HG03135 (cell line): Measurements from ENCODE around the gene SCGB1C2.

Source experiments
- ATAC-seq: cut with Tn5 transposase; IDR thresholded peaks from one replicate; pipeline ENCODE4 v1.9.1; 2021; ENCODE audit warnings: mild to moderate bottlenecking, moderate library complexity; ENCODE audit not compliant: unreplicated experiment

The SCGB1C2 gene

GRCh38 chr17:170130-170670, 32.8 kb downstream of the SCGB1C2 start:
- ATAC-seq = no peak

- ATAC-seq = no peak
These were observed 34.5 kb downstream of the SCGB1C2 start for GRCh38 chr17:171871-172270.

DNA sequence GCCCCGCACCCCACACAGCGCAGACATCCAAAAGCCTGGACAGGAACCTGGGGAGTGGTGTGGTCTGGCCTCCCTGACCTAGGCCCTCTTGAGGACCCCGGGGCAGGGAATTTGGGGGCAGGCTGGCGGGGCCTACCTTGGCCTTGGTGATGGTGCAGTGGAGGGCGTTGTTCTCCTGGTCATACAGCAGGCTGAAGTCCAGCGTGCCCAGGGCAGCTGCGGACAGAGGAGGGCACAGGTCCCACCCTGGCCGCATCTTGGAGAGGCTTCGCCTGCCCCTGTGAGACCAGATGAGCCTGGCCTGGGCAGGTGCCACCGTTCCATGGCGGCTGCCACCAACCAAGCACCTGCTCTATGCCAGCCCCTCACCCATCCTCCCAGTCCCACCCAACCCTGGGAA, 35.0 kb downstream of the SCGB1C2 start:
- no peak for ATAC-seq

GRCh38 chr17:173166-173911, 36.0 kb downstream of the SCGB1C2 start:
- ATAC-seq = no peak

GRCh38 chr17:177155-177554, 39.8 kb downstream of the SCGB1C2 start:
- no peak for ATAC-seq

DNA sequence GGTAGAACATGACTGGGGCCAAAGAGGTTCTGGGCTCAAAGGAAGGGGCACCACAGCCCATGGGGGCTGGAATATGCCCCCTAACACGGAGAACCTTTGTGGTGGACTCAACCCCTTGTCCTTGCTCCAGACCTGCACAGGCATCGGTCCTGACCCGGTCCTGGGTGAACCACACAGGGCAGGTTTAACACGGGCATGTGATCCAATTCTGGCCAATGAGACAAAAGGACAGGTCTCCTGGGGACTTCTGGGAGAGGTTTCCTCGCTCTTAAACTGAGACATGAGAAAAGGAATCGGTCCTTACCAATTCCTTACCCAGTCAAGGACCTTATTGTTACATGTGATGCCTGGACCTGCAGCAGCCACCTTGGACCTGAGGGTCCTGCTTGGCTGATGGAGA, 40.4 kb downstream of the SCGB1C2 start:
- no peak for ATAC-seq

- ATAC-seq = no peak
These were observed 41.1 kb downstream of the SCGB1C2 start for GRCh38 chr17:178292-179065.

GRCh38 chr17:179066-179432, 41.7 kb downstream of the SCGB1C2 start:
- no peak for ATAC-seq

DNA sequence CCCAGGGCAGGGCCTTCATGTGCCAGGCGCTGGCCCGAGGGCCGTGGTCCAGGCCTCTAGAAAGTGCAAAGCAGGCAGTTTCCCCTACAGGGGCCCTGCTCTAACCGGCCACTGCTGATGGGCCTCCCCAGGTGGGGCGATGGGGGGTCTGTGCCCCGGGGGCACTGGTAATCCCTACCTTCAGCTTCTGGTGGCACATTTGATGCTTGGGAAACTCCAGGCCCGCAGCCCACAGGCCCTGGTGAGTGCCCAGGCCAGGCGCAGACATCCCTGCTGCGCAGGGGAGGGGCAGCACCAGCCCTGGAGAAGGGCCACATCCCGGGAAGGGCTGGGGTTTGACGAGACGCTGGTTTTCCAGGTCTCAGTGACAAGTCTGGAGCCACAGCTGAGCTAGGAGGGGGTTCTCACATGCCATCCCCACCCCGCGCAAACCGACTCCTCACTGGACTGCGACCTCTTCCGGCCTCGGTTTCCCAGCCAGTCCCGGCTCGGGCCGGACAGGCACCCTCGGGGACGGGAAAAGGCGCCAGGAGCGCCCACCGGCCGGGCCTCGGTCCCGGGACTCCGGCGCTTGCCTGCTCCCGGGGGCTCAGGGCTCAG, 42.5 kb downstream of the SCGB1C2 start:
- ATAC-seq = no peak

DNA sequence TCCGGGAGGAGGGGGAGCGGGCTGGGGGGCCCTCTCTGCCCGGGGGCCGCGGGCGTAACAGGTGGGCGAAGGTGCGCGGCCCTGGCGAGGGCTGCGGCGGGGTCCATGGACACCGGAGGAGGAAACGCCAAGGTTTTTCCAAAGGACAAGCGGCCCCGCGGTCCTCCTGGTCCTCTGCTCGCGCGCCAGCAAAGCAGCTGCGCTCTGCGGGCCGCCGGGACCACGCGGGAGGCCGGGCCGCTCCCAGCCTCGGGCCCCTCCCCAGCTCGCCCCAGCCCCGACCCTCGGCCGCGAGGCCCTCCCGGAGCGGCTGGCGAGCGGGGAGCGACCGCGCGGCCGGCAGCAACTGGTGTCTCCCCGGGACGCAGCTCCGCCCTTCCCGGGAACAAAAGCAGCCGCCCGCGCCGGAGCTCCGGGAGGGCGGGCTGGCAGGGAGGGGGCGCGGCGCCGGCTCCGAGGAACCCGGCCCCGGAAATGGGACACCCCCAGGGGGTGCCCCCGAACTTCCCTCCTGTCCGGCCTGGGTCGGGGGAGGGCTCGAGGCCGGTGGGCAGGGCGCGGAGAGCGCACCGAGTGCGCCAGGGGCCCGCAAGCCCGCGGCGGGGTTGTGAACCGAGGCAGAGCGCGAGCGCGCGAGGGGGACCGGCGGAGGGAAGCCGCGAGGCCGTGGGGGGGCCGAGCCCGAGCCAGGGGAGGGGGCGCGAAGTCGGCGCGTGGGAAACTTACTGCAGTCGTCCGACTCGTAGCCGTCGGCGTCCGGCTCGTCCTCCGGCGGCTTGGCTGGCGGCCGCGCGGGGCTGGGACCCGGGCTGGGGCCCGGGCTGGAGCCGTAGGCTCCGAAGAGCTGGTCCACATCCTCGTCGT, 43.2 kb downstream of the SCGB1C2 start:
- no peak for ATAC-seq

DNA sequence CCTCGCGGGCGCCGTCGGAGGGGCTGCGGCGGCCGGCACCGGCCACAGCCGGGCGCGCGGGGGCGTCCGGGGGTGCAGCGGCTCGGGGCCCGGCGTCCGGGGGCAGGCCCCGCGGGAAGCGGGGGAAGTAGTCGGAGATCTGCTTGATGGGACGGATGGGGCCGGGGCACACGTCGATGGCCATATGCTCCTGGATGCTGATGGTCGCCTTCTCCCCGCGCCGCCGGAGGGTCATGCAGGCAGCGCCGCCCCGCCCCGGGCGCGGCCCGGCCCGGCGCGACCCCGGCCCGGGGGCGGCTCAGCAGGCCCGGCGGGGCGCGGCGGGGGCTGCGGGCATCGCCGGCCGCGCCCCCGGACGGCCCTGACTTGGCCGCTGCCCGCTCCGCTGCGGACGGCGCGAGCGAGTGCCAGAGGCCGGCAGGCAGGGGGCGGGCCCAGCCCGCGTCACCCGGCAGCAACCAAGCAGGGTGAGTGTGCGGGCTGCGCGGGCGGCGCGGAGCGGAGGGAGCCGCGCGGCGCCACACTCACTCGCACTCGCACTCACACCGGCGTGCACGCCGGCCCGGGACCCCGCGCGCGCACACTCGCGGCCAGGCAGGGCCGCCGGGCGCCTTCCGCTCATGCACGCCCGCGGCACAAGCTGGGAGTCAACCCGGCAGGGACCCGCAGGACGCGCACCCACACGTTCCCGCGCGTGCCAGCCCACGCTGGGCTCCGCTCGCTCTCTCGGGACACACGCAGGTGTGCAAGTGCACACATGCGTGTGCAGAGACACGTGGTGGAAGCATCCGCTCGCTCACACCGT, 44.1 kb downstream of the SCGB1C2 start, which contains the start of gene DOC2B:
Gene DOC2B (minus strand): TSS at position 406 of the 805 bp plus-strand sequence. CDS start 171 bp downstream, at position 235.
- no peak for ATAC-seq

DNA sequence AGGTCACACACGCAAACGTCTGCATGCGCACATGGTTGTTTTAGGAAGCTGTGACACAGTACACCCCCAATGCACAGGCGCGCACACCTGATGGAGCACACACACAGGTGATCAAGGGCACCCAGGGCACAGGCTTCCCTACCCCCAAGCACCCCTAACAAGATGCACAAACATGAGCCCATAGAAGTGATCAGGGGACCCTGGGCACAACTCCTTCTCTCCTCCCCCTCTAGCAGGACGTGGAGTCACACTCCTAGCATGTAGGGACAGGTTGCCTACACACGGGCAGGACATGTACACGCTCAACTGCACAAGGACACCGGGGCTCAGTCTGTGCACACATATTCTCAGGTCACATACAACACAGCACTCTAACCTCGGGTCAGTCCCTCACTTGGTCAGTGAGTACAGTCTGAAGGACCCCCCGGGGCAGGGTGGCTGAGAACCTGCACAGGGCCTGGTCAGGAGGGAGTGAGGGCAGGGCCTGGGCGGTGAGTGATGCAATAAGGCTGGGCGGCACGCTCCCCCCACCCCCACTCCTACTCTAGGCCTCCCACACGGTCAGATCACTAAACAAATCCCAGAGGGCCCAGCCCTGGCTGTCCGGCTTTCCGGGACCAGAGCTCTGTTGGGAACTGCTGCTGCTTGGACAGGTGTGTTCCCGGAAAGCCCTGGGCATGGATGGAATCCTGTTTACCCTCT, 44.8 kb downstream of the SCGB1C2 start:
- ATAC-seq = no peak

DNA sequence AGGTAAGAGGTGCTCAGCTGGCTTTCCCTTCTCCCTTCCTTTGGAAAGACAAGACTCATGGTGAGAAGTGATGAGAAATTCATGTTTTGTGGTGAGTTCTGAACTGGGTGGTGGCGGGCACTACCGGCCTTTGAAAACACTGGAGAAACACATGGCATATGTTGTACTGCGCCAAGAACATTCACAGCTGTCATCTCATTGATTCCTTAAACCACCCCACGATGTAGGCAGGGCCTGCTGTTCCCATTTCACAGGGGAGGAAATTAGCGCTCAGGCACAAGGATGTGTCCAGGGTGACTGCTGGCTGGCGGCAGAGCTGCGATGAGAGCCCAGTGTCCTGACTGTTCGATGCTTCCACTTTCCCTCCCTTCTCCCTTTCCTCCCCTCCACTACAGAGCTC, 45.7 kb downstream of the SCGB1C2 start:
- no peak for ATAC-seq

DNA sequence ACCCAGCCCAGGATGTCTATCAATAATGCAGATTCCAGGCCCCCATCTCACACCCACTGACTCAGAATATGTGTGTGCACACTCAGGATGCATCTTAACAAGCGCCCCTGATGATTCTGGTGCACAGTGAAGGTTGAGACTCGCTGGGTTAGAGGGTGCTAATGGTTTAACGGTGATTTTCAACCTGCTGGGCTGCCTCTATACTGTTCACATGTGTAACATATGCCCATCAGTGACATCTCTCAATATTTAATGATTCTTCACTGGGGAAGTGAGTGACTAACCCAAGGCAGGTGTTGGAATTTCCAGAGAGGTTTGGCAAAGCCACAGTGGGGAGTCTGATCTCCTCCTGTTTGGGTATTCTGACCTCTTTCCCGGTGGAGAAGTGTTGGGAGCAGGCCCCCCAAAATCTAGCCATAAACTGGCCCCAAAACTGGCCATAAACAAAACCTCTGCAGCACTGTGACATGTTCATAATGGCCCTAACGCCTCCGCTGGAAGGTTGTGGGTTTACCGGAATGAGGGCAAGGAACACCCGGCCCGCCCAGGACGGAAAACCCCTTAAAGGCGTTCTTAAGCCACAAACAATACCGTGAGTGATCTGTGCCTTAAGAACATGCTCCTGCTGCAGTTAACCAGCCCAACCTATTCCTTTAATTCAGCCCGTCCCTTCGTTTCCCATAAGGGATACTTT, 48.2 kb downstream of the SCGB1C2 start:
- no peak for ATAC-seq

DNA sequence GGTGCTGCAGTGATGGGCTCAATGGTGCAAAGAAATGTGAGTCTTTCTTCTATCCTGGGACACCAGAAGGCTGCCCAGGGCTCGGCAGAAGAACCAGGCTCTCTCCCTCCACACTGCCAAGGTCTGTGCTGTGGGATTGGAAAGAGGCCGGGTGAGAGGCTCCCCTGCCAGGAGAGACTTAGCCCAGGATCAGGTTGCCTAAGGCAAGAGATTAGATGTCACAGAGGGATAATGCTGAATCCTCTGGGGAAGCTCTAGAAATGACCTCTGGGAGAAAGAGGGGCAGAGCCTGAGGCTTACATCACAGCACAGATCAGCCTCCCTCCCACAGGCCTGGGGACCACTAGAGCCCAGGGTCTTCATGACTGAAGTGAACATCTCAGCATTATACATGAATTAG, 49.8 kb downstream of the SCGB1C2 start:
- no peak for ATAC-seq
